HepG2 (cell line): ENCODE data around the gene PAQR7. TPM values are rescaled to one million over a fixed set of nuclear protein-coding genes. Genes with fewer than 3 reads are reported as not detected.

ENCODE experiments used
- BCLAF1 ChIP-seq: fragments of 450-650 bp; IDR thresholded peaks from 2 replicates; pipeline ENCODE4 v1.6.1; 2017; ENCODE audit warnings: mild to moderate bottlenecking
- CBX2 ChIP-seq, 2 experiments: fragments of 200-600 bp in 1 of 2; sonication (generic); formaldehyde crosslinking in 1 of 2; IDR thresholded peaks; 2 replicates each; pipeline versions ENCODE4 v1.7.0 to v1.8.1; 2018 to 2022; ENCODE audit warnings: low read depth in 2 of 2, low read length in 1 of 2, mild to moderate bottlenecking in 1 of 2, missing genetic modification reagents in 1 of 2
- ELF4 ChIP-seq: sonication (generic); formaldehyde crosslinking; IDR thresholded peaks from 2 replicates; pipeline ENCODE4 v1.5.0; 2020; ENCODE audit warnings: missing genetic modification reagents, mild to moderate bottlenecking, moderate library complexity, borderline replicate concordance
- FOXP1 ChIP-seq, 2 experiments: fragments of 450-650 bp in 1 of 2; IDR thresholded peaks; 2 replicates each; pipeline ENCODE4 v1.6.1; 2017 to 2018; ENCODE audit warnings: antibody characterized with exemption in 1 of 2
- NFRKB ChIP-seq: fragments of 450-650 bp; IDR thresholded peaks from 2 replicates; pipeline ENCODE4 v1.6.1; 2017
- PHF8 ChIP-seq: sonication (generic); formaldehyde crosslinking; IDR thresholded peaks from 2 replicates; pipeline ENCODE4 v1.5.0; 2020; ENCODE audit warnings: missing genetic modification reagents
- SOX6 ChIP-seq, 2 experiments: fragments of 450-650 bp in 1 of 2; sonication (generic) in 1 of 2; formaldehyde crosslinking in 1 of 2; IDR thresholded peaks; 2 replicates each; pipeline versions ENCODE4 v1.4.0 to v1.6.1; 2017 to 2020; ENCODE audit warnings: antibody characterized with exemption in 1 of 2, mild to moderate bottlenecking in 1 of 2, missing genetic modification reagents in 1 of 2
- ZKSCAN1 ChIP-seq: fragments of 150-350 bp; IDR thresholded peaks from 2 replicates; pipeline ENCODE4 v1.6.1; 2014; ENCODE audit warnings: low read length
- ZKSCAN8 ChIP-seq: IDR thresholded peaks from 2 replicates; pipeline ENCODE4 v1.6.1; 2016; ENCODE audit warnings: borderline replicate concordance, missing genetic modification reagents, missing compliant biosample characterization
- ZNF160 ChIP-seq: sonication (generic); formaldehyde crosslinking; IDR thresholded peaks from 2 replicates; pipeline ENCODE4 v1.8.0; 2022; ENCODE audit warnings: mild to moderate bottlenecking, inconsistent platforms, missing genetic modification reagents
- ZNF331 ChIP-seq: sonication (generic); formaldehyde crosslinking; IDR thresholded peaks from 2 replicates; pipeline ENCODE4 v1.4.0; 2020; ENCODE audit warnings: missing genetic modification reagents
- ZNF644 ChIP-seq: IDR thresholded peaks from 2 replicates; pipeline ENCODE4 v1.6.1; 2016; ENCODE audit warnings: low read depth
- ZNF687 ChIP-seq: sonication (generic); formaldehyde crosslinking; IDR thresholded peaks from 2 replicates; pipeline ENCODE4 v1.5.1; 2020; ENCODE audit warnings: mild to moderate bottlenecking, missing genetic modification reagents, moderate library complexity
- ZNF850 ChIP-seq: sonication (generic); formaldehyde crosslinking; conservative IDR thresholded peaks from 2 replicates; pipeline ENCODE4 v1.9.0; 2021; ENCODE audit warnings: mild to moderate bottlenecking, missing genetic modification reagents
- polyA plus RNA-seq, 8 experiments: library from polyadenylated mRNA; depleted of rRNA in 3 of 8; stranded (reverse) in 7 of 8; unstranded in 1 of 8; fragments of >200 nt; fragmentation: Illumina TruSeq in 4 of 8; extraction: Trizol in 4 of 8; gene quantifications; 2 replicates each; pipeline versions ENCODE4 v1.2.1 to v1.2.3, GENCODE V29; 2011 to 2016; ENCODE audit warnings: low read depth in 4 of 8, missing spikeins in 1 of 8, mixed read lengths in 1 of 8; ENCODE audit not compliant: insufficient read depth in 1 of 8
- total RNA-seq, 5 experiments: library from RNA; depleted of rRNA; stranded (reverse); fragments of >200 nt; fragmentation: Illumina TruSeq; extraction: Trizol; gene quantifications; 2 replicates each; pipeline ENCODE4 v1.2.3, GENCODE V29; 2016; ENCODE audit warnings: low read depth in 1 of 5
- TF ChIP-seq, protein P1 (sequence below): sonication (generic); formaldehyde crosslinking; IDR thresholded peaks from 2 replicates; pipeline ENCODE4 v1.5.0; 2020; ENCODE audit warnings: missing genetic modification reagents
- TF ChIP-seq, protein P2 (sequence below): sonication (generic); formaldehyde crosslinking; IDR thresholded peaks from 2 replicates; pipeline ENCODE4 v1.5.0; 2020; ENCODE audit warnings: mild to moderate bottlenecking, missing genetic modification reagents

The PAQR7 gene
- total and polyA plus RNA-seq, 2 of the 13 experiments (the other 11 are each of a cell fraction or from before 2014, with no cell fraction given): 13.2 to 16.6 TPM

DNA sequence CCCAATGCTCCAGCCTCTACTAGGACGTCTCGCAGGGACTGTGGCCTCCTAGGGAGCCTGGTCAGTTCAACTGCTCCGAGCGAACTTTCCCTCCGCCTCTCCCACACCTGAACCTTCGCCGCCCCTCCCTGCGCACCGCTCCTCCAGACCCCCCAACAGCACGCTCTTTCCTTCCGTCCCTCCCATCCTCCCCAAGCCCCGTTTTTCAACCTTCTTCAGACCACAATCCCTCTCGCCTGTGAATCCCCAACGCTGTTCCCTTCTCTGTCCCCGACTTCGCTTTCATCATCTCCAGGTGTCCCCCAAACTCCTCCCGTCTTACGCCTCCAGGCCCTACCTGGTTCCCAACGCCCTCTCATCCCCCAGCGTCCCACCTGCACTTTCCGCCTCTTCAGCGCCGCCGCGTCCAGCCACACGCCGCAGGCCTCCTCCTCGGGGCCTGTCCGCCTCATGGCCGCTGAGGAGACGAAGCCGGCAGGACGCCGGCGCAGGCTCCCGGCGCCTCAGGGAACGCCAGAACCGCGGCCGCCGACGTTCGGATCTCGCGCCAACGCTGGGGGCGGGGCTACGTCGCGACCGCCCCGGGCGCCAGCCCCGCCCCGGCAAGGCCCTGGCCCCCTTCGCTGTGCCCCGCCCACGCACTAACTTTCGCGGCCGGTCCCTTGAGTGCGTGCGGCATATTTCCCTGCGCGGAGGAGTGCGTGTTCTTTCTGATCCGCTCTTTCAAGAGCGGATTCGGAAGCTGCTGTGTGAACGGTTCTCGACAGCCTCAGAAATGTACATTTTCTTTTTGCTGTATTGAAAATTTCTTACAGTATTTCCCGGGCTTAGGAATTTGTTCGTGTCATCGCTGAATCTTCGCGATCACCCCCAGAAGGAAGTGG, 16.4 kb downstream of the PAQR7 start, which contains the start of gene AUNIP (continued):
- no peak for TF ChIP-seq ZKSCAN8 (CRISPR knock-in tag)
- no peak for TF ChIP-seq NFRKB
- no peak for TF ChIP-seq ZKSCAN1
- TF ChIP-seq, protein P1, sequence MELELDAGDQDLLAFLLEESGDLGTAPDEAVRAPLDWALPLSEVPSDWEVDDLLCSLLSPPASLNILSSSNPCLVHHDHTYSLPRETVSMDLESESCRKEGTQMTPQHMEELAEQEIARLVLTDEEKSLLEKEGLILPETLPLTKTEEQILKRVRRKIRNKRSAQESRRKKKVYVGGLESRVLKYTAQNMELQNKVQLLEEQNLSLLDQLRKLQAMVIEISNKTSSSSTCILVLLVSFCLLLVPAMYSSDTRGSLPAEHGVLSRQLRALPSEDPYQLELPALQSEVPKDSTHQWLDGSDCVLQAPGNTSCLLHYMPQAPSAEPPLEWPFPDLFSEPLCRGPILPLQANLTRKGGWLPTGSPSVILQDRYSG (CRISPR knock-in tag): peak; percentile 64; the same call in 1 of the 2 replicates
- TF ChIP-seq ZNF850 (CRISPR knock-in tag): no peak
- peak; percentile 97 for TF ChIP-seq ZNF687 (CRISPR knock-in tag)
- no peak for TF ChIP-seq BCLAF1
- TF ChIP-seq, protein P2, sequence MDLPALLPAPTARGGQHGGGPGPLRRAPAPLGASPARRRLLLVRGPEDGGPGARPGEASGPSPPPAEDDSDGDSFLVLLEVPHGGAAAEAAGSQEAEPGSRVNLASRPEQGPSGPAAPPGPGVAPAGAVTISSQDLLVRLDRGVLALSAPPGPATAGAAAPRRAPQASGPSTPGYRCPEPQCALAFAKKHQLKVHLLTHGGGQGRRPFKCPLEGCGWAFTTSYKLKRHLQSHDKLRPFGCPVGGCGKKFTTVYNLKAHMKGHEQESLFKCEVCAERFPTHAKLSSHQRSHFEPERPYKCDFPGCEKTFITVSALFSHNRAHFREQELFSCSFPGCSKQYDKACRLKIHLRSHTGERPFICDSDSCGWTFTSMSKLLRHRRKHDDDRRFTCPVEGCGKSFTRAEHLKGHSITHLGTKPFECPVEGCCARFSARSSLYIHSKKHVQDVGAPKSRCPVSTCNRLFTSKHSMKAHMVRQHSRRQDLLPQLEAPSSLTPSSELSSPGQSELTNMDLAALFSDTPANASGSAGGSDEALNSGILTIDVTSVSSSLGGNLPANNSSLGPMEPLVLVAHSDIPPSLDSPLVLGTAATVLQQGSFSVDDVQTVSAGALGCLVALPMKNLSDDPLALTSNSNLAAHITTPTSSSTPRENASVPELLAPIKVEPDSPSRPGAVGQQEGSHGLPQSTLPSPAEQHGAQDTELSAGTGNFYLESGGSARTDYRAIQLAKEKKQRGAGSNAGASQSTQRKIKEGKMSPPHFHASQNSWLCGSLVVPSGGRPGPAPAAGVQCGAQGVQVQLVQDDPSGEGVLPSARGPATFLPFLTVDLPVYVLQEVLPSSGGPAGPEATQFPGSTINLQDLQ (CRISPR knock-in tag): no peak
- no peak for TF ChIP-seq CBX2 (IDR thresholded peaks at IDR 0.05; ENCODE audit: low read depth, low read length)
- 0 out of 2 replicates have a peak, but pooled peaks have one; percentile 30 for TF ChIP-seq CBX2 (CRISPR knock-in tag; IDR thresholded peaks at IDR 0.05; ENCODE audit: low read depth)
- no peak; the same call in 1 of the 2 replicates for TF ChIP-seq ELF4 (CRISPR knock-in tag)
- TF ChIP-seq ZNF644 (CRISPR knock-in tag): no peak
- peak; percentile 81 for TF ChIP-seq ZNF160 (CRISPR knock-in tag)
- peak; percentile 50 for TF ChIP-seq ZNF331
- TF ChIP-seq PHF8 (CRISPR knock-in tag): peak; percentile 86
- no peak for TF ChIP-seq SOX6 (IDR thresholded peaks at IDR 0.05)
- TF ChIP-seq SOX6 (CRISPR knock-in tag; IDR thresholded peaks at IDR 0.05): peak; percentile 37; the same call in 1 of the 2 replicates
- no peak for TF ChIP-seq FOXP1 (IDR thresholded peaks at IDR 0.05)
- TF ChIP-seq FOXP1 (CRISPR knock-in tag; IDR thresholded peaks at IDR 0.05): no peak
